ENCODE measurements around the gene GPR84. TPM values are rescaled to one million over a fixed set of nuclear protein-coding genes. Genes with fewer than 3 reads are reported as not detected.

GPR84 gene
- total and polyA plus RNA-seq, 9 of the 15 experiments (the other 6 are each of a cell fraction or from before 2014, with no cell fraction given) = 0.07 to 0.18 (median 0.11) TPM; not detected in 5

DNA sequence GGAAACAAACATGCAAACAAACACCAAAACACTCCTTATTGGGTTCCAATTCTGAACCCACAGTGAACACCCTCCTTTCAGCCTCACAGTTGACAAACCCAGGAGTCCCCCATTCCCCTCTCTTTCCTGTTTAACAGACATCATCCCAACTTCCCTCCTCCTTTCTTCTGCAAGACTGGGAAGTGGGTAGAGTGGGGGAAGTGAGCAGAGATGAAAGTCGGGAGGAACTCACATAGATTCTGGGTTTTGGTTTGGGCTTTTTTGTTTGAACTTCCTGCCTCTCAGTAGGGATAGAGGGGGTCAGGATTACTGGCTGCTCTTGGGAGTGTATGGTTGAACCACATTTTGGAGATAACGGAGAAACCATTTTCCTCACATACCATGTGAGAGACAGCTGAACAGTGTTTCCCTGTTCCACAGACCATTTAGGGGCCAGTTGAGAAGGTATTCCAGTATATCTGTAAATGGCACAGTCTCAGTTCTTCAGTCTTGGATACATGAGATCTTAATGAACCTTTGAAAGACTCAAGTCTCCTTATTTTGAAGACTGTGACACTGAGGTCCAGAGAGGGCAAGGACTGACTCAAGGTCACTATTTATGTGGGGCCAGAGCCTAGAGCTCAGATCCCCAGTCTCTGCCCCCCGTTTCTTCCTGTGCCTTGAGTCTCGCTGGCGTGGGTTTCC lies 3.9 kb upstream of the GPR84 start (continued):
- TF ChIP-seq STAT5B (CRISPR knock-in tag; IDR thresholded peaks at IDR 0.05) = no peak
- TF ChIP-seq, protein P1, sequence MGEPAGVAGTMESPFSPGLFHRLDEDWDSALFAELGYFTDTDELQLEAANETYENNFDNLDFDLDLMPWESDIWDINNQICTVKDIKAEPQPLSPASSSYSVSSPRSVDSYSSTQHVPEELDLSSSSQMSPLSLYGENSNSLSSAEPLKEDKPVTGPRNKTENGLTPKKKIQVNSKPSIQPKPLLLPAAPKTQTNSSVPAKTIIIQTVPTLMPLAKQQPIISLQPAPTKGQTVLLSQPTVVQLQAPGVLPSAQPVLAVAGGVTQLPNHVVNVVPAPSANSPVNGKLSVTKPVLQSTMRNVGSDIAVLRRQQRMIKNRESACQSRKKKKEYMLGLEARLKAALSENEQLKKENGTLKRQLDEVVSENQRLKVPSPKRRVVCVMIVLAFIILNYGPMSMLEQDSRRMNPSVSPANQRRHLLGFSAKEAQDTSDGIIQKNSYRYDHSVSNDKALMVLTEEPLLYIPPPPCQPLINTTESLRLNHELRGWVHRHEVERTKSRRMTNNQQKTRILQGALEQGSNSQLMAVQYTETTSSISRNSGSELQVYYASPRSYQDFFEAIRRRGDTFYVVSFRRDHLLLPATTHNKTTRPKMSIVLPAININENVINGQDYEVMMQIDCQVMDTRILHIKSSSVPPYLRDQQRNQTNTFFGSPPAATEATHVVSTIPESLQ (CRISPR knock-in tag; IDR thresholded peaks at IDR 0.05) = no peak
- TF ChIP-seq, protein P2, sequence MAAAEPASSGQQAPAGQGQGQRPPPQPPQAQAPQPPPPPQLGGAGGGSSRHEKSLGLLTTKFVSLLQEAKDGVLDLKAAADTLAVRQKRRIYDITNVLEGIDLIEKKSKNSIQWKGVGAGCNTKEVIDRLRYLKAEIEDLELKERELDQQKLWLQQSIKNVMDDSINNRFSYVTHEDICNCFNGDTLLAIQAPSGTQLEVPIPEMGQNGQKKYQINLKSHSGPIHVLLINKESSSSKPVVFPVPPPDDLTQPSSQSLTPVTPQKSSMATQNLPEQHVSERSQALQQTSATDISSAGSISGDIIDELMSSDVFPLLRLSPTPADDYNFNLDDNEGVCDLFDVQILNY (CRISPR knock-in tag; IDR thresholded peaks at IDR 0.05) = no peak
- TF ChIP-seq EHMT2 (IDR thresholded peaks at IDR 0.05) = no peak
- peak; percentile 78; the same call in 1 of the 2 replicates for TF ChIP-seq ZKSCAN8 (CRISPR knock-in tag; IDR thresholded peaks at IDR 0.05)
- TF ChIP-seq POLR2AphosphoS5 (IDR thresholded peaks at IDR 0.05; ENCODE audit: control insufficient read depth, insufficient read depth, low read depth, low read length) = no peak
- TF ChIP-seq ZNF232 (CRISPR knock-in tag; IDR thresholded peaks at IDR 0.05) = no peak
- TF ChIP-seq TSHZ1 (CRISPR knock-in tag; IDR thresholded peaks at IDR 0.05) = no peak
- TF ChIP-seq ZNF445 (CRISPR knock-in tag; IDR thresholded peaks at IDR 0.05; ENCODE audit: low read depth) = no peak
- TF ChIP-seq MTF1 (CRISPR knock-in tag; IDR thresholded peaks at IDR 0.05; ENCODE audit: borderline replicate concordance) = no peak
- TF ChIP-seq HNRNPK (IDR thresholded peaks at IDR 0.05; ENCODE audit: low read depth, low read length, poor library complexity, severe bottlenecking) = no peak
- no peak for TF ChIP-seq FOXJ3 (CRISPR knock-in tag; IDR thresholded peaks at IDR 0.05)
- TF ChIP-seq ZBED1 (IDR thresholded peaks at IDR 0.05) = 0 out of 2 replicates have a peak, but pooled peaks have one; percentile 27
- no peak for TF ChIP-seq MTA3 (IDR thresholded peaks at IDR 0.05; ENCODE audit: borderline replicate concordance)
- no peak for TF ChIP-seq CHAMP1 (IDR thresholded peaks at IDR 0.05)
- no peak for TF ChIP-seq ZNF133 (CRISPR knock-in tag; IDR thresholded peaks at IDR 0.05)
- TF ChIP-seq, protein P3, sequence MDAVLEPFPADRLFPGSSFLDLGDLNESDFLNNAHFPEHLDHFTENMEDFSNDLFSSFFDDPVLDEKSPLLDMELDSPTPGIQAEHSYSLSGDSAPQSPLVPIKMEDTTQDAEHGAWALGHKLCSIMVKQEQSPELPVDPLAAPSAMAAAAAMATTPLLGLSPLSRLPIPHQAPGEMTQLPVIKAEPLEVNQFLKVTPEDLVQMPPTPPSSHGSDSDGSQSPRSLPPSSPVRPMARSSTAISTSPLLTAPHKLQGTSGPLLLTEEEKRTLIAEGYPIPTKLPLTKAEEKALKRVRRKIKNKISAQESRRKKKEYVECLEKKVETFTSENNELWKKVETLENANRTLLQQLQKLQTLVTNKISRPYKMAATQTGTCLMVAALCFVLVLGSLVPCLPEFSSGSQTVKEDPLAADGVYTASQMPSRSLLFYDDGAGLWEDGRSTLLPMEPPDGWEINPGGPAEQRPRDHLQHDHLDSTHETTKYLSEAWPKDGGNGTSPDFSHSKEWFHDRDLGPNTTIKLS (IDR thresholded peaks at IDR 0.05; ENCODE audit: borderline replicate concordance, low read depth) = no peak
- TF ChIP-seq BHLHE40 (IDR thresholded peaks at IDR 0.05; ENCODE audit: low read length) = no peak

All from K562 (cell line).